ENCODE measurements around the gene OXCT1. TPM values are rescaled to one million over a fixed set of nuclear protein-coding genes. Genes with fewer than 3 reads are reported as not detected.

The OXCT1 gene
- 46.7 TPM for total RNA-seq
- long read RNA-seq, transcript OXCT1-201 (17 exons, 3,388 nt): major isoform, 66 of 96 reads
- long read RNA-seq, partial matches to known transcripts: 14 of 96 reads
- long read RNA-seq, other reads (novel, unspliced or antisense): 15 of 96 reads

DNA sequence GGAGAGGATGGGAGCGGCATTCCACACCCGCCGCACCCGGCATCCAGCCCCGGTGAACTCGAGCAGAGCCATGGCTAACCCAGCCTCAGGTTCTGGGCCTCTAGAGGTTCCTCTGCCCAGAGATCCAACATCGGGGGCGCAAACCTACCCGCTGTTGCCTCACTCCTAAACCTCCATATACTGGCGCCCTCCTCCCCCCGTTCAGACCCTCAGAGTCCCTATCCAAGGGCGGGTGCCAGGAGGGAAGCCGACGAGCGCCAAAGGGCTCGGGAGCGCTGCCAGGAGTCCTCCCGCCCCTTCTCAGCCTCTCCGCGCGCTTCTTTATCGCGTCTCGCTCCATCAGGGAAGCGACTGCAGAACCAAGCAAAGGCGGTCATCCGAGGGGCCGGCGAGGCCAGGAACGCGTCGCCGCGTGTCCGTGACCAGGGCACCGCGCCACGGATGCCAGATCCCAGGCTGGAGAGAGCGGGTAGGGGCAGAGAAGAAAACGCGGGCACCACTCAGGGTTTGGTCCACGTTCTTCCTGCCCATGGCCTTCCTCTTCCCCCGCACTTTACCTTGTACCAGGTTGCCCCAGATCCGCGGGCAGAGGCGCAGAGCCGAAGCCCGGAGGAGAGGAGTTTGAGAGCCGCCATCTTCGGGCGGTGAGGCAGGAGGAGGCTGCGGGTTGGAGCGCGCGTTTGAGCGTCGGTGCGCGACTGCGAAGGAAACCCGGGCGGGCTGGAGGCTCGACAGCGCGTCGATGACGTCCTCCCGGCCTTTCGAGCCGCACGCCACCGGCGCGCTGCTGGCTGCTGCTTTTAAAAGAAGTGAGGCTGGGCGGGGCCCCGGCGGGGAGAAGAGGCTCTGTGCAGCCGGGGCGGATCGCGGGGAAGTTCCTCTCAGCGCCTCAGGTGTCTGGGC, at the start of gene OXCT1:
OXCT1 (minus strand) TSS at position 702 of the 903 bp plus-strand sequence; CDS start at position 635, 67 bp downstream.
- peak; percentile 92 for DNase-seq (ENCODE audit: low spot score)

DNA sequence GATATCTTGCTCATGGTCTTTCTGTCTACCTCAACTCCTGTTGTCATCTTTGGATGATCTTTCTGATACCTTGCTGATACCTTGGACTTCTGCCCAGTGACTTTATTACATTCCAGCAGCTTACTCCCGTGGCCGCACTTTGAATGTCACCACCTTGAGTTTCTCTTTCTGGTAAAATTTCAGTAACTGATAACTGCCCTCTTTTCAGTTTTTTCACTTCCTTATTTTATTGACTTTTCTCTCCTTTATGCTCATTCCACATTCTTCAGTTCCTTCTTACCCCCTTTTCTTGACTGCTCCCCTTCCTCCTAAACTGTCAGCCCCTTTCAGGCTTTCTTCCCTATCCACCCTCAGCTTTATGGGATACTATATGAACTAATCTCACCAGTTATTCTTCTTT, 47.9 kb upstream of the OXCT1 start:
- DNase-seq (ENCODE audit: low spot score): no peak

DNA sequence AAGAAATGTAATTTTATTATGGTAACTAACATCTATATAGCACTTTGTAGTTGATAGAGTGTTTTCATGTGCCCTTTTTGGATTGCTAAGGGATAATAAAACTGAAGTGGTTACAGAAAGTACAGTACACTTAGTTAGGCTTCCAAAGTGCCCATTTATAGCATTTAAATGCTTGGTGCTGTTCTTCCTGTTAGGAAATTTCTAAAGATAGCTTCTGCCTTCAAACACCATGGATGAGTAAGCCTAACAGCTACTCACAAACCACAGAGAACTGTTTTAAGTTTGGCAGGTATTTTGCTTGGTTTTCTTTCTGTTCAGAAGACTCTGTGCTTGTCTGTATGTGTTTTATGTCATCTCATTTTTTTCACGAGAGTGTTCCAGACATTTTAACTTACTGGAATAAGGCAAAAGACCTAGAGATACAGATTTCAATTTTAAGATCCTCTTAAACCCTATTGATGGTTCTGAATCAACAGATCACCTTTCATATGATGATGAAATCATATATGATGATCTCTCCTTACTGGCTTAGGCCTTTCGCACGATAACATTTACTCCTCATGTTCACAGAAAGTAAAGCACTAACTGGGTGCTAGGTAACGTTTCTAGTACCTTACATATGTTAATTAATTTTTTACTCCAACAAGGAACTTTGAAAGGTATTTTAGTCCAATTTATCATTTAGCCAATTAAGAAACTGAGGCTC, 38.3 kb upstream of the OXCT1 start:
- DNase-seq (ENCODE audit: low spot score): no peak

DNA sequence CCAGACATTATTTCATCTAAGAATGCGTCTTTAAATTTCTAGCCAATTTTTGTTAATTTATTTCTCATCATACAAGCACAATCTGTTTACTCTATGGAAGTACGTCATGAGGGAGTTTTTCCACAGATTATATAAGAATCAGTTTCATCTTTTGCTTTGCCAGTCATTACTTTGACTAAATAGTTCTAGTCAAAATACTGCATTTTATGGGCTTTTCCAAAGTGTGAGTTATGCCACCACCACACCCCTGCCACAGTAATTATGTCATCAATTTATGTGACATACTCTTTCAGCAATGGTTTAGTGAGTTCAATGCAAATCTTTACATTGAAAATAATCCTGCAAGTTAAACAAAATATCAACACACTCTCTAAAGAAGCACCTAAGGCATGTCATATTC, 35.9 kb upstream of the OXCT1 start:
- DNase-seq (ENCODE audit: low spot score): no peak

DNA sequence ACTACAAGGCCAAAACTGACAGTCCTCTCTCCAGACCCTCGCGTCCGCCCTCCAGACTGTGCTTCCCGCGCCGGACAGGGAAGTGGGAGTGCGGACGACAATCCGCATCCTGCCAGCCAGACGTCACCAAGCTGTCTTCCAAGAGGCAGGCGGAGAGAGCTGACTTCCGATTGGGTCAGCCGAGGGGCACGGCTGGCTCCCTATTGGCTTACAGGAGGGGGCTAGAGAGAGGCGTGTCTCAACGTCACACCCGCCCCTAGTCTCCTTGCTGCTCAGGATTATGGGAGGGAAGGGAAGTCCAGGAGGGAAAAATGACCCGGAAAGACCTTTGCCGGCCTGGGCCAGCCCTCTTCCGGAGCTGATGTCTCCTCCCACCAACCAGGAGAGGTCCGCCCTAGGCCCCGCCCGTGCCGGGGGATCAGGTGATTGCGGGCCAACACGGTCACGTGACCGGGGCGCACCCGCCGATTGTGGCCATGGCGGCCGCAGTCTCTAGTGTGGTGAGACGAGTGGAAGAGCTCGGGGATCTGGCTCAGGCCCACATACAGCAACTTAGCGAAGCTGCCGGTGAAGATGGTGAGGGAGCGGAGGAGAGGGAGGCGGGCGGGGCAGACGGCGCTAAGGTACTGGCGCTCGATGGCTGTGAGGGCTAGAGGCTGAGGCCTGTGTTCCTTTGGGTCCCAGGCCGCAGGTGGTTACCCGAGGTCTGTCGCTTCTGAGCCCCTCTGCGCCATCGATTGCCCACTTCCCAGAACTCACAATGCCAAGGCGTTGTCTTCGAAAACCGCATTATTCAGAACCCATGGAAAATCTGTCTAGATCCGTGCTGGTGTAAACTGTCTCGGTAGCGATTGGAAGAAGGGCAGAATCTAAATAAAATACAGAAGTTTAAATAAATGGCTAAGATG, 33.9 kb upstream of the OXCT1 start, which contains the start of gene RIMOC1:
RIMOC1 (plus strand) TSS at position 453 of the 908 bp plus-strand sequence; CDS start at position 477, 24 bp downstream.
- peak; percentile 99 for DNase-seq (ENCODE audit: low spot score)

DNA sequence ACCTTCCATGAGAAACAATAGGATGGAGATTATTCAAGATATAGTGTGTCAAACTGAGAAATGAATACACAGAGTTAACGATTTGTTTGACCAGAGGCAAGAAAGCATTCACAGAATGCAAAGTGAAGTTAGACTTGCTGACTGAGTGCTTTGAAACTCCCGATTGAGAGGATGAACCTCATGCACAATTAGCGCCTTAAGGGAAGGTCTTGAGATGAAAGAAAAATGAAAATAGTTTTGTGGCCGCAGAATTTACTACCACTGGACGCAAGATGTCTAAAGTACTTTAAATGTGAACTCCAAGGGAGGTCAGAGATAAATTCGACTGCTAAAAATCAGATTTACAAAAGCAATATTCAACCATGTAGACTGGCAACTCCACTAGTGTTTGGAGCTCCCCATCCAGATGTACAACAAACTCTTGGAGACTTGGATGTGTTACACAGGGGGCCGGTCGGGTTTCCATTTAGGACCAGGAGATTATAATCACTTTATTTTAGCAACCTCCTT, 33.2 kb upstream of the OXCT1 start:
- no peak for DNase-seq (ENCODE audit: low spot score)

DNA sequence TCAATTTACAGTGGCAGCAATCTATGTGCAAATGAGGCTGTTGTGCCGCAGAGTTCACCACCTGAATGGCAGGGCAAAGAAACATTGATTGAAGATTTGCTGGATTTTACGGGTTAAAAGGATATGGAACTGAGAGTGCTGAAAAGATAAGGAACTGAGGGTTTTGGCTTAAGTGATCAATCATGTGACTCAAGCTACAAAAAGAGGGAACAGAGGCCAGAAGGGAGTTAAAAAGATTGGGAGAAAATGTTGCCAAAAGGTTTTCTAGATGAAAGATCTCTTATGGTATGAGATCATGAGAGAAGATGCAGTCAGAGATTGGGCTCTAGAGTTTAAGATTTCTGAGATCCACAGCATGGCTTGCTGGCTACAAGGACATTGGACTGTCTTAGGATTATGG, 26.0 kb upstream of the OXCT1 start:
- no peak for DNase-seq (ENCODE audit: low spot score)

DNA sequence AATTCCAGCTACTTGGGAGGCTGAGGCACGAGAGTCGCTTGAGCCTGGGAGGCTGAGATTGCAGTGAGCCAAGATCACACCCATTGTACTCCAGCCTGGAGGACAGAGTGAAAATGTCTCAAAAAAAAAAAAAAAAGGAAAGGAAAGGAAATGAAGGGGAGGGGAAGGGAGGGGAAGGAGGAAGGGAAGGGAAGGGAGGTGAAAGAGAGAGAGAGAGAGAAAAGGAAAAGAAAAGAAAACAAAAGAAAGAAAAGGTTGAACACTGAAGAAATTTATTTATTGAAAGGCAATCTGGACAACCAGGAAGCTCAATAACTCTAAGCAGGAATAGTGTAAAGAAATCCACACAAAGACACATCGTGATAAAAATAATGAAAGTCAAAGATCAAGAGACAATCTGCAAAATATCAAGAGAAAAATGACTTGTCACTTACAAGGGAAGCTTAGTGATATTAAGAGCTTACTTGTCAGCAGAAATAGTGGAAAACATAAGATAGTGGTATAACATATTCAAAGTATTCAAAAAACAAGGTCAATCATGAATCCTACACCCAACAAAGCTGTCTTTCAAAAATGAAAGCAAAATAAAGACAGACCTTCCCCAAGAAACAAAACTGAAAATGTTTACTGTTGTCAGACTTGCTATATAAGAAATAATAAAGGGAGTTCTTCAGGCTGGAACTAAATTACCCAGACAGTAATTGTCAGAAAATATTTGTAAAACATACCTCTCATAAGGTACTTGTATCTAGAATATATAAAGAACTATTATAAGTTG, 23.0 kb upstream of the OXCT1 start:
- no peak for DNase-seq (ENCODE audit: low spot score)

DNA sequence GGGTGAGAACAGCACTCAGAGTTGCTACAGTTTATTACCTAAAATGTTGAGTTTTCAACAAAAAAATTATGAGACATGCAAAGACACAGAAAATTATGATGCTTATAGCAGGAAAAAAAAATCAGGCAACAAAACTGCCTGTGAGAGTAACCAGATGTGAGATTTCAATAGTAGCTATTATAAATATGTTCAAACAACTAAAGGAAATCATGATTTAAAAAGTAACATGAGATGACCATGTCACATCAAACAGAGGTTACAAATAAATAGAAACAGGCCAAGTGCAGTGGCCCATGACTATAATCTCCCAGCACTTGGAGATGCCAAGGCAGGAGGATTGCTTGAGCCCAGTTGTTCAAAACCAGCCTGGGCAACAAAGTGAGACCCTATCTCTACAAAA, 21.8 kb upstream of the OXCT1 start:
- DNase-seq (ENCODE audit: low spot score): no peak

DNA sequence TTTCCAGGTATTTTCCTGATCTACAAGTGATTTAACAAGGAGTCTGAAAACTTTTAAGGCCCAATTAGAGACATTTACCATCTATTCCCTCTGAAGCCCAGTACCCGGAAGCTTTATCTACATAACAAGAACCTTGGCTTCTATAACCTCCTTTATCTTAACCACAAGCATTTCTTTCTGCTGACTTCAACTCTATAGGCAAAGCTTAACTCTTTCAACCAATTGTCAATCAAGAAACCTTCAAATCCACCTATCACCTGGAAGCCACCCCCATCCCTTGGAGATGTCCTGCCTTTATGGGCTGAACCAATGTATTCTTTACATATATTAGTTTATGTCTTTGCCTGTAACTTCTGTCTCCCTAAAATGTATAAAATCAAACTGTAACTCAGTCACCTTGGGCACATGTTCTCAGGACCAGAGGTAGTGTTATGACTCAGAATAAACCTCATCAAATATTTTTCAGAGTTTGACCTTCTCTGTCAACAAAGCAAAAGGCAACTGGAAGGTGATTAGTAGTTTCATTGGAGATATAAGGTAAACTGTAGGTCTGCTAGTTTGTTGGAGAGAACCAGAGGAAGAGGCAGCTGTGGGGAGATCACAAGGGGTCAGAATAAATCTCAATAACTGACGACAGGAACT, 21.0 kb upstream of the OXCT1 start:
- no peak for DNase-seq (ENCODE audit: low spot score)

DNA sequence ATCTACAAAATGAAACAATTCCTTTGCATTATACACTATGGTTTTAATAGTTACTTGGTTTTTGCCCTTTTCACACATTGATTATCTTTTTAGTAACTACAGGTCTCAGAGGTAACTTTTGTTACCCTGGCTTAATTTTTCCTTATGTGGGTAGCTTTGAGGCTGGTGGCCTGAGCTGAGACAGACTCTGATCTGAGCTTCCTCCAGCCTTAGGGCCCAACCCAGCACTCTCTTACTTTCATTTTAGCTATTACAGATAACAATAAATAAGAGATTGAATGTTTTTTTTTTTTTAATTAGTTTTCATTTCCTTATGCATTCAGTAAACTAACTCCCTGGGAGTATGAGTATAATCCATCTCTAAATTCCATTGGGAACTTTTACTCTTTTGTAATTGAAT, 15.1 kb upstream of the OXCT1 start:
- DNase-seq (ENCODE audit: low spot score): no peak

DNA sequence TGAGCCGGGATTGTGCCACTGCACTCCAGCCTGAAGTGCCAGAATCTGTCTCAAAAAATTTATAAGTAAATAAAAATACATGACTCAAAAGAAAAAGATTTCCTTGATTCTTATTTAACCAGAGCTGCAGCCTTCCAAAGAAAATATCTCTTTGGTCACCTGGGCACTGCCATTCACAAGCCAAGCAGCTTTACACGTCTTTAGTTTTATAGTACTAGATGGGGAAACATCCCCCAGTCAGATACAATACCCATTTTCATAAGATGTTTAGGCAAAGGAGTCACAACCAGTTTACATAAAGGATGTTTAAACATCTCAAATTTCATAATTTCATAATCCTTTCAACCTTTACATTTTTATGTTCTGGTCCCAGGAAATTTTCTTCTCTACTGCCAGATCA, 13.7 kb upstream of the OXCT1 start:
- no peak for DNase-seq (ENCODE audit: low spot score)

DNA sequence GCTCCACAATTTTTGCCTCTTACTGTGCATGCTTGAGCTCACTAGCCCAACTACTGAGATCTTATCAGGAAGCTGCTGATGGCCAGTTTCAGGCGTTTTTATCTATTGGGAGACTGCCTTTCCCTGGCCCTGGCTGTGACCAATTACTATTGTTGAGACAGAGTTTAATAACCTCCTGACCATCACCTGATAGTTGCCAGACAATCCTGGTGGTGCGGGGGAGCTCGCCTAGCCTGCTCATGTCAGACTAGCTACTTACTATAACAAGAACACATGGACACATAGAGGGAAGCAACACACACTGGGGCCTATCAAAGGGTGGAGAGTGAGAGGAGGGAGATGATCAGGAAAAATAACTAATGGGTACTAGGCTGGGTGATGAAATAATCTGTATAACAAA, 13.0 kb upstream of the OXCT1 start:
- no peak for DNase-seq (ENCODE audit: low spot score)

DNA sequence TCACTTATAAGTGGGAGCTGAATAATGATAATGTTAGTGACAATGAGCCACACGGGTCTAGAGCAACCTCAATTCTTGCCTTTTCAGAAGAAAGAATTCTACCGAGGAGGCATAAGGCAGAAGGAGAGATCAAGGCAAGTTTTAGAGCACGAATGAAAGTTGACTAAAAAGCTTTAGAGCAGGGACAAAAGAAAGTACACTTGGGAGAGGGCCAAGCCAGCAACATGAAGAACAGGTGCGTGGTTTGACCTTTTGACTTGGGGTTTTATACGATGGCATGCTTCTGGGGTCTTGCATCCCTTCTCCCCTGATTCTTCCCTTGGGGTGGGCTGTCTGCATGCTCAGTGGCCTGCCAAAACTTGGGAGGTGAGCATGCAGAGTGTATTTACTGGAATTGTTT, 12.5 kb upstream of the OXCT1 start:
- DNase-seq (ENCODE audit: low spot score): no peak

DNA sequence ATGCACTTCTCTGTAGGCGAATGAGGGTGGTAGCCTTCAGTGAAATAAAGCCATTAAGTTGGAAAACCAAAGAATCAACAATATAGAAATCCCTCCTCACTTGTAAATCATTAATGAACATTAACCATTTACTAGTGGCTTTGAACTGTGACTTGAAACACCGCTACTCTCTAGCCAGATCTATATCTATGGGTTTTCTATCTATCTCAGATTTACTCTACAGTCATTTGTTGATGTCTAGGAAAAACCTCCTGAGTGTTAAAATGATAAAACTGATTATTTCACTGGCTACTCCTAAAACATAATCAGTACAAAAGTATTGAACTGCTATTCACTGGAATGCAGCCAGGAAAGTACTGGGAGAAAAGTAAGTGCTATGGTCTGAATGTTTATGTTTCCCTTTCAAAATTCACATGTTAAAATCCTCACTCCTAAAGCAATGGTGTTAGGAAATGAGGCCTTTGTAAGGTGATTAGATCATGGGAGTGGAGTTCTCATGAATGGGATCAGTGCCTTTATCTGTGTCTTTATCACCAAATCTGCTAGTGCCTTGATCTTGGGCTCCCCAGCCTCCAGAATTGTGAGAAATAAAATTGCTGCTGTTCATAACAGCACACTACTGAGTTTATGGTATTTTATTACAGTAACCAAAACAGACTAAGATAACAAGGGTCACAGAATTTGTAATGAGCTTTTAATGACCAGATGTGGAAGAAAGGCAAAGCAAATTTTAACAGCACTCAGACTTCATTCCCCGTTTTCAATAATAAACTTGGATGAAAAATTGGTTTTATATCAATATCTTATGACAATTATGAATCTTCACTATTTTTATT, 8.6 kb upstream of the OXCT1 start:
- no peak for DNase-seq (ENCODE audit: low spot score)

DNA sequence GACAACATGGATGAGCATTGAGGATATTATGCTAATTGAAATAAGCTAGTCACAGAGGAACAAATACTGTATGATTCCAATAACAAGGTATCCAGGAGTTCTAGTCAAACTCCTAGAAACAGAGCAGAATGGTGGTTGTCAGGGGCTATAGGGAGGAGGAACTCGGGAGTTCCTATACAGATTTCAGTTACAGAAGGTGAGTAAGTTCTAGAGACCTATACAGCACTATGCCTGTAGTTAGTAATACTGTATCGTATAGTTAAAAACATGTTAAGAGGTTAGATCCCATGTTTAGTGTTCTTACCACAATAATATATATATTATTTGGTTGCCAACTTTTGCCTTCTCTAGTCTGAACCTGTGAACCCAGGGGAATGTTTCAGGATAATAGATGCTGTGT, 7.9 kb upstream of the OXCT1 start:
- no peak for DNase-seq (ENCODE audit: low spot score)

DNA sequence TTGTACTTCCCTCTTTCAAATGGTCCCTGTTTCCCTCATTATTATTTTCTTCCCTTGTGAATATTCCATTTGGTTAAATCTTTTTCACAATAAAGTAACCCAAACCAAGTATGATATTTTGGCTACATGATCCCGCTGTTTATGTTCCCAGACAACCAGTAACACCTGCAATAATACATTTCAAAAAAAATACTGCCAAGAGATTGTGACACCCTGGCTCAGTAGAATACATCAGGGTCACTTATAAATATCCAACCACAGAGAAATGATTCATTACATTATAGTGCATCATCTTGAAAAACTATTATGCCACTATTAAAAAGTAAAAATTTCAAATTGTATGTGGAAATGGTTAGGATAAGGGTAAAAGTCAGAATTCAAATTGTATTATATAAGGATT, 7.2 kb upstream of the OXCT1 start:
- no peak for DNase-seq (ENCODE audit: low spot score)

DNA sequence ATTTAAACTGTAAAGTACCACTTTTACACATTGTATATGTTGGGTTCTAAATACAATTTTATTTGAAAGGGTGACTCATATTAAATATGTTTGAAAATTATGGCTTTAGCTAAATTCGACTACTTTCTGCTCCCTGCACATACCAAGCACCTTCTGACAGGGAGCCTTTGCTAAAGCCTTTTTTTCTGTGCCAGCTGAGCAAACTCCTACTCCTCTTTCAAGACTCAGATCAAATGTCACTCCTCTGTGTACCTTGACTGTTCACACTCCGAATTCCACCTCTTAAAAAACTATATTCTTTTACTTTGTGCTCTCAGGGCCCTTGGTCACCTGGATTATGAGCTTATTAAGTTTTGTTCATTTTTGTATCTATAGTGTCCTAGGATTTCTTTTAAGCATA, 6.5 kb upstream of the OXCT1 start:
- no peak for DNase-seq (ENCODE audit: low spot score)

DNA sequence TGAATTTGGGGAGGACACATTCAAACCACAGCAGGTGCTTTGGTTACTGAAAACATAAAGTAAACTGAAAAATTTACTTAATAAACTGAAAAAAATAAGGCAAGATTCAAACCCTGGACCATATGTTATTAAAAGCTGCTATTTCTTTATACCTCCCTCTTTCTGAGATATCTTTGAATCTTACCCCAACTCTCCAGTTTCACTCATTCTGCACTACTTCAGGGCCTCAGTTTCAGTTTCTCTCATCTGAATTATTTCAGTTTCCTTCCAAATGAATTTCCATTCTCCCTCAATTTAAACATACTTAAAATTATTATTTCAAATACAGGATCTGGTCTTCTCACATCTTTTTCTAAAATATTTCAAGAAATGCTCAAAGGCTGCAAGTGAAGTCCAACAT, 4.9 kb upstream of the OXCT1 start:
- DNase-seq (ENCODE audit: low spot score): no peak

All from mesenteric fat pad (tissue), 1 donor.